ENCODE measurements around the gene DFFB.

The DFFB gene

DNA sequence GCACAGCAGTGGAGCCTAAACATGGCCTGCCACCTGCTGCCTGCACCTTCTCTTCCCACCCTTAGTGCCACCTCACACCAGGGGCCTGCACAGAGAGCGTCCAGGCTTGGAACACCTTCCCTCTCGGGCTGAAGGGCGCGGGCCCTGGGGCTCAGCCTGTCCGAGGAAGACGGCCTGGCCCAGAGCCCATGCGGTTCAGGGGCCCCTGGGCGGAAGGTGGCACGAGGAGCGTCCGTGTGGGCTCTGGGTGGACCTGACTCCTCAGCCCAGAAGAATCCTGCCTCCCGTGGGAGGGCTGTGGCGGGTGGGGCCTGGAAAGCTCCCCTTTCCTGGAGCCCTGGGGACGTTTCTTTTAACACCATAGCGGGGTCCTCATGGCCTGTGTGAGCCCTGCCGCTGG is 19.4 kb downstream of the DFFB start:
- no peak for DNase-seq

DNA sequence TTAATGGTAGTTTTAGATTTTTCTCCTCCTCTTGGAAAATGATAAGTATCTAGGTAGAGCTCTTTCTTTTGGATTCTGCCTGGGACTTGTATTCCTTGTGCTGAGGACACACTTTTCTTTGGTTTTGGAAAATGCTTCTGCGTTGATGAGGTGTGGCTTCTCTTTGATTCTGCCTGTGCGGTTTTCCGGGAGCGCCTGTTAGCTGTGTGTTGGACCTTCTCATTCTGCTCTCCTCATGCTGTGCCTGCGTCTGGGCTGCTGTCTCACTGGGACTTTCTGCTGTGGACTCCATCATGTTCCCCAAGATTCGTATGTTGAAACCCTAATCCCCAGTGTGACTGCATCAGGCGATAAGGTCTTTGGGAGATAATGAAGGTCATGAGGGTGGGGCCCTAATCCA is 21.8 kb downstream of the DFFB start:
- DNase-seq, result no peak

DNA sequence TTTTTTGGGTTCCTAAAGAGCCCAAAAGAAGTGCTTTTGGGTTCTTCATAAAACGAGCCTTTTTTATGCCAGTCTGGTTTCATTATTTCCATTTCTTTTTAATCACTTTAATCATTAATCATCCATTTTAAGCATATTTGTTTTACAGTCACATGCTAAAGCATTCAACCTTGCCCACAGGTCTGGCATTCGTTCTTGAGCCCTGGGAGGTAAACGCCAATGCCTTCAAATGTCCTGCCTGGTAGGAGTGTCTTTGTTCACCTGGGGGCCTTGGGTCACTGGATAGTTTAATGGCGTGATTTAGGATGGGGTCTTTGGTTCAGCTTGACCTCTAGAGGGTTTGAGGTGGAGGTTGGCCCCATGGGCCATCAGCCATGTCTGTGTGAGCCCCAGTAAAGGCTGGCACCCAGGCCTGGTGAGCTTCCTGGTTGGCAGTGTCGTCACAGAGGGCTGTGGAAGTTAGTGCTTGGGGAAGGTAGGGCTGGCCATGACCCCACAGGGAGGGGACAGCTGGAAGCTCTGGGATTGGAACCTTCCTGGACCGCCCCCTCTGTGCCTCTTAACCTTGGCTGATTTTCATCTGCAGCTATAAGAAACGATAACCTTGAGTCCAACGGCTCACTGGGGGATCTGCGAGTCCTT is 22.6 kb downstream of the DFFB start:
- DNase-seq, result no peak

DNA sequence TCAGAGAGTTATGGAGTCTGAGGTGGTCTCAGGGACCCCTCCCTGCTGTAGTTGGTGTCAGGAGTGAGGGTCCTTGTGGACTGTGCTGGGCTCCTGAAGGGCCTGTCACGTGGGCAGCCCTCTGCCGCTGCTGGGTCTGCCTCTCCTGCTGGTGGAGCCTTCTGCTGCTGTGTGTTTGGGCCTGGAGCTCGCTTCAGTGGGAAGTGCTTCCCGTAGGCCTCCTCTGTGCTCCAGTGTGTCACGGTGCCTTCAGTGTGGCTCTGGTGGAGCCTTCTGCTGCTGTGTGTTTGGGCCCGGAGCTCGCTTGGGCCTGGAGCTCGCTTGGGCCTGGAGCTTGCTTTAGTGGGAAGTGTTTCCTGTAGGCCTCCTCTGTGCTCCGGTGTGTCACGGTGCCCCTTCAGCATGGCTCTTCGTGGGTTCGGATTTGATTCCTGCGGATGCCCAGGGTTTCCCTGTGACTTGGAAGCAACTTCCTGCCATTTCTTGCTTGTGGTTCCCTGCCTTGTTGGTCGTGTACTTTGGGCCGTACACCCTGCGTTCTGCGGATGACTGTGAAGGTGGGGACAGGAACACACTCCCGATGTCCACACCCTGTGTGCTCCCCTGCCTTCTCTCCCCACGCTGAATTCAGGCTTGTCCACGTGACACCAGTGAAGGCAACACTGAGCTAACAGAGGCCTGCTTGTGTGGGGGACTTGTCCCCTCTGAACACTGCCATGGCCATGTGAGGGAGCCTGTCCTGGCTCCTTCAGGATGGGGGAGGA is 23.3 kb downstream of the DFFB start:
- DNase-seq, result no peak

DNA sequence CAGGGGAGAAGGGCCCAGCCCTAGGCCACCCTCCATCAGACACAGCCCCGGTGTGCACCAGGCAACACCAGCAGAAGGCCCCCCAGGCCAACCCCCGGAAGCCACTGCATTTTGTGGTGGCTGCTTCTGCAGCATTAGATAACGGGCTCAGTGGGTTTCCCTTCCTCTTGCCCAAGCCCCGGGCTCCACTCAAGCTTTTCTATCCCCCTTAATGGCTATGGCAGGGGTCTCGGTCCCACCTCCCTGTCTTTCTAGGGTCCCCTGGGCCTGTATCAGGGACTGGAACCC is 23.9 kb downstream of the DFFB start:
- no peak for DNase-seq

DNA sequence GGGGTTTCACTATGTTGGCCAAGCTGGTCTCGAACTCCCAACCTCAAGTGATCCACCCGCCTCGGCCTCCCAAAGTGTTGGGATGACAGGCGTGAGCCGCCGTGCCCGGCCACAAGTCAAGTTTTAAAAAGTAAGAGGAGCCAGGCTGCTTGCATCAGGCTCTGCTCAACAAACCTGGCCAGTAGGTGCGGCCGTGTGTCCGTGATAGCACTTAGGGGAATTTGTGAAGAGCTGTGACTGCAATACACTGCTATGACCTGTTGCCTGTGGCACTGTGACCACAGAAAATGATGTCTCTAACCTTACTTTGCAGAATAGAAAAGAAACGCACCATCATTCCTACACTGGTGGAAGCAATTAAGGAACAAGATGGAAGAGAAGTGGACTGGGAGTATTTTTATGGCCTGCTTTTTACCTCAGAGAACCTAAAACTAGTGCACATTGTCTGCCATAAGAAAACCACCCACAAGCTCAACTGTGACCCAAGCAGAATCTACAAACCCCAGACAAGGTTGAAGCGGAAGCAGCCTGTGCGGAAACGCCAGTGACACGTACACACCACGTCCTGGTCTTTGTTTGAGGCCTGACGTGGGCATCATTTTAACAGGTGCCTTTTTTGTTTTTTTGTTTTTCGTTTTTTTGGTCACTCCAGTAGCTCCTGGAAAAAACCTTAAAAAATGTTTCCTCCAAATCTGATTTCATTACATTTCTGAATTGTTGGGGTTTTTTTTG is 26.1 kb downstream of the DFFB start:
- no peak for DNase-seq

DNA sequence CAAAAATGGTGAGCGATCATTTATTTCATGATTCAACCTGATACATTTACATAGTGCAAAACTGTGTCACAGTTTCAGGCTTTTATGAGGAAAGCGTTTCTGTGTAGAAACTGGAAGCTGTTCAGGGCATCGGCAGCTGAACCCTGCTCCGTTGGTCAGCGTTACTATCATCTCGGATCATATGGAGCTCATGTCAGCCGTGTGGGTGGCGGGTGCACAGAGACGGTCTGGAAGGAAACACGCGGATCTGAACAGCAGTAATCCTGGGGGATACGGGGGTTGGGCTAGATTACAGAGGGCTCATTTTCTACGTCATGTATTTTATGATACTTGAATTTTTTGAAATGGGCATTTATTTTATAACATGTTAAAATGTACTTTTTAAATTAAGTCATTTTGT is 27.7 kb downstream of the DFFB start:
- no peak for DNase-seq

DNA sequence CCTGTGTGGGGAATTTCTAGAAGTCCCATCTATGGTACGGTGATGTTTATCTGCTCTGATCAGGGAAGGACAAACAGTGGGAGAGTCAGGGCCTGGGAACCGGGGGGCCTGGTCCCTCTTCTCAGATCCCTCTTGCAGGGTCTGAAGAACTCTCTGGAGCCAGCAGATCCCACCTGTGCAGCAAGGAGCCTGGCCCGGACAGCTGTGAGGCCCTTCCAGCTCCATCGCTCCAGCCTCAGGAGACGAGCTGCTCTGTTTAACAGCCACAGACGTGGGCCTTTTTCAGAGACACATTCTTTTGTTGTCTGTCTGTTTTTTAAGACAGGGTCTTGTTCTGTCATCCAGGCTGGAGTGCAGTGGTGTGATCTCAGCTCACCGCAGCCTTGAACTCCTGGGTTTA is 28.3 kb downstream of the DFFB start:
- DNase-seq, result no peak

DNA sequence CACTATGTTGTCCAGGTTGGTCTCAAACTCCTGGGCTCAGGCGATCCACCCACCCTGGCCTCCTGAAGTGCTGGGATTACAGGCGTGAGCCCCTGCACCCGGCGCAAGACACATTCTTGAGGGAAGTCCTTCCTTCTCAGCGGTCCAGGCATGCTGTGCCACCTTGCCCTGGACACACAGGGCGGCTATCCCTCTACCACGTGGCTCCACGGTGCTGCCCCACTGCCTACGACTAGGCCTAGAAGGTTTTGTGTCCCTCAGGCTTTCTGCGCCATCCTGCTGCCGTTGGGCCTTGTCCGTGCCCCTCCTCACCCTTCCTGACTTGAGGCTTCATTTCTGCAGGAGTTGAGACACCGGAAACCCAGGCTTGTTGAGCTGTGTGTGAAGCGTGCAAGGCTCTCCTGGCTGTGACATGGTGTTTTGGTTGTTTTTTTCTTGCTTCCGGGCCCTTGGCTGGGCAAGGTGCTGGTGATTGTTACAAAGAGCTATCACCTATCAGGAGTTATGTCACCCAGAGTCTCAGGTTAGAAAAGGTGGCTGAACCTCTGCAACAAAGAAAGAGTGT is 28.9 kb downstream of the DFFB start:
- no peak for DNase-seq

DNA sequence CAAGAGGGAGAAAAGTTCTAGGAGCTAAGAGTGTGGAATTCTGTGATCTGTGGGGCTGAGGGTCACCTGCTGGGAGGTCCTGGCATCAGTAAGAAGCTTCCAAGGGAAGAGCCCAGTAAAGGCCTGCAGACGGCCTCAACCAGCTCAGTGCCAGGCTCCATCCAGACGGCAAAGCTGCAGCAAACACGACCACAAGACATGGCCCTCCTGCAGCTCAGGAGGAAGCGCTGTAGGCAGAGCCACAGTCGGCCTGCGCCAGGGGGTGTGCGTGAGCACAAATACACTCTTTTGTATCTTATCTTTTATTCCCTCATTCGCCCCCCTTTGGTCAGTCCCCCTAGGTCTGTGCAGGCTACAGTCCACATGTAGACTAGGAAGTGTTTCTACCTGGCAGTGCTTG is 29.4 kb downstream of the DFFB start:
- DNase-seq, result no peak

DNA sequence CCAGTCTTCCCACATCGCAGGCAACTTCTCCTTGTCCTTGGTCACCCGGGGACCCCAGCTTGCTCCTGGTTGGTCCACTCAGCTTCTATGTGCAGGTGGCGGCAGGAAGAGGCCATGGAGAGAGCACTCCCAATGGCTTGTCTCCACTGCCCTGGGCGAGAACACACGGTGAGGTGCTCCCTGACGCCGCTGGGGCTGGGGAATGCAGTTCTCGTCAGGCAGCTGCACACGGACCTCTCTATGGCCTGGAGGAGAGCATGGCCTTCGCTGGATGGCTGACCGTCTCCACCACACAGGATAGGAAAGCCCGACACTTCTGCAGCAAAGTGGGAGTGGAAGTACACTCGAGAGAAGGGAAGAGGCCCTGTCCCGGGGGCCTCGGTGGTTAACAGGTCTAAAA is 31.0 kb downstream of the DFFB start:
- DNase-seq, result no peak

DNA sequence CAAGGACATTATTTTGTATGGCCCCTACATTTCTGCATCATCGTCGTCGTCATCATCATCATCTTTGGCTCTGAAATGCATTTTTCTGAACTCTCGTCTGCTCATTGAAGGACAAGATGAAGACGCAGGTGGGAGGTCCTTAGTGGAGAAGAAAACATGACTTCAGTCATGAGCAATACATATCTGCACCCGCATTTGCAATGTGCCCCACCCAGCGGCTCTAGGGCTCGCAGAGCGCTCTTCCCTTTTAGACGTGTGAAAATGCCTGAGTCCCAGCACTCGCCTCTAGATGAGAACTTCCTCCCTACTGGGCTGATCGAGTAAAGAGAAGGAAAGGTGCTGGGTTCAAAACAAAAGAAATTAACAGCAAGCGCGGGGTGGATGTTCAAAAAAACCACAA is 32.7 kb downstream of the DFFB start:
- no peak for DNase-seq

DNA sequence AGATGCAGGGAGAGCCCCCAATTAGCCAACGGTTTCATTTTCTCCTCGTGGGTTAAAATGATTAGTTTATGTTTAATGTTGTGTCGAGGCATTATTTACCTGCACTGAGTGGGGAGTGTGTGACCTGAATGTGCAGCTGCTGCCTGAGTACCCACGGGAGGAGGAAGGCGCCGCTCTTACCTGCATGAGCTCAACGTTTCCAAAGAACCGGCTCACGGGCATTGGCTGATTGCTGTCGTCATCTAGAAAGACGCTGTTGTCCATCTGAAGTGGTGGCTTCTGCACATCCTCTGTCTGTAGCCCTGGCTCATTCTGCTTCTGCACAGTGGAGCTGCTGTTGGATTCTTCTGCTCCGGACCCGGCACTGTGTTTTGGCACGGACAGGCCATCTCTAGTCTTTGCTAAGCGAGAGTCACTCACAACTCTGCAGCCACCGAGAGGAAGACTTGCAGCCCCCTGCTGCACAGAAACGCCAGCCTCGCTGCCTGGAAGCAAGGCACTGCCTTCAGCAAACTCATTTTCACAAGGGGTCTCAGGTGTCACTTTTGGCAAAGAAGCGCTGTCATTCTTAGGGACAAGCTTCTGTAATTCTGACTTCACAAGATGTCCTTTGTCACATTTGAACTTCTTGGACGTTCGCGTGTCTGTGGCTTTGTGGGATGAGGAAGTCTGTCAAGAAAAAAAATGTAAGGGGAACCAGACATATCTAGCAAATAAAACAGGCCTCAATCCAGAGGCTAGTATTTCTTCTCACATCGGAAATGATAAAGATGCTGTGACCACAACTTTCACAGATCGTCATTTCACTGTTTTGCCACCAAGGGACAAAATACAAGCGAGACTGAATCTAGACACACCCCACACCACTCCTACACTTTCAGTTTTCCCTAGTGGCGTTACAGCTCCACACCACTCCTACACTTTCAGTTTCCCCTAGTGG is 33.4 kb downstream of the DFFB start:
- no peak for DNase-seq

DNA sequence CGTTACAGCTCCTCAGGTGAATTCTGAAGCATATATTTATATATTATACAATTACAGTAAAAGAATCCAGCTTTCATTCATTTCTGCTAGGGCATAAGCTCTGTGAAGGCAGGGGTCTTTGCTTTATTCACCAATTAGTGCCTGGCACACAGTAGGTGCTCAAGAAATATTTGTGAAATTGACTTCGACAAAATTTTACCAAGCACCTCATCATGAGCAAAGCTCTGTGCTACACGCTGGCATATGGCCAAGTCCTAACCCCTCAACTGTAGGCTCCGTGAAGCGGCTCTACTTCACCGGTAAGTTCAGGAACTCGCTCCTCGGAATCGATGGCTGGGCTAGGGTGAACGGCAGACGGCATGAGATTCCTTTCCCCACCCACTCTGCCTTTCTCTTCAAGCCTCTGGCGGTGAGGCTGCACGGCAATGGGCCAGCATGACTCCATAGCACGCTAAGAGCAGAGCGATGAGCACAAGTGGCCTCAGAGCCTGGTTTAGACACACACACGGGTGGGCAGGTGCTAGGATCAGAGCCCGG is 34.1 kb downstream of the DFFB start:
- no peak for DNase-seq

DNA sequence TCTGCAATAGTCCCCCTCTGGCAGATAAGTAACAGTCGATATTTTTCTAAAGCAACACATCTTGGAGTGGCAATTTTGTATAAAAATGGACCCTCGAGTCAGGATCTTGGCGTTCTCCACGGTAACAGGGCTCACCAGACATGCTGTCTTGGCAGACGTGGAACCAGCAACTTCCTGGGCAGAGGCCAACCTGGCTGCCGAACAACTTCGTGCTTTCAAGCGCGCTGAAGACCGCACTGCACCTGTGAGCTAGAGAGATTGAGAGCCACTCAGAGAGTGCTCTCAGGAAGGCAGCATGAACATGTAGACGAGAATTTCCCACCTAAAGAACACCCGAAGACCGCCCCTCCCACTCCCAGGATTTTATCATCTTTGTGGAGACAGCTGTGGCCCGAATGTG is 35.5 kb downstream of the DFFB start:
- no peak for DNase-seq

DNA sequence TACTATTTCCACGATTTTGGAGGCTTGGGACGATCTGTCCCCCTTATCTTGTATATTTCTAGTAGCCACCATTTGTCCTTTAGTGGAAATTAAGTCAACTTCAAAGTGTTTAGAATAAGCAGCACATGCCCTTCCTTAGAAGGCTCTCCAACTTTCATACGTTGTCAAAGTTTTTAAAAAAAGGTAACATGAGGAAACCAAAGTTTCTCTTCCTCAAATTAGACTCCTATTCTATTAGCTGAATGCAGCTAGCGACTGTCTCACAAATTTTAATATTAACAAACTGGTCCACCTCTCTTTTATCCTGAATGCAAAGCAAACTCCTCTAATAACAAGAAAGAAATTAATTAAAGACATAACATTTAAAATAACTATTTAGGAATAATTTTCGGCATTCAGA is 35.9 kb downstream of the DFFB start:
- no peak for DNase-seq

DNA sequence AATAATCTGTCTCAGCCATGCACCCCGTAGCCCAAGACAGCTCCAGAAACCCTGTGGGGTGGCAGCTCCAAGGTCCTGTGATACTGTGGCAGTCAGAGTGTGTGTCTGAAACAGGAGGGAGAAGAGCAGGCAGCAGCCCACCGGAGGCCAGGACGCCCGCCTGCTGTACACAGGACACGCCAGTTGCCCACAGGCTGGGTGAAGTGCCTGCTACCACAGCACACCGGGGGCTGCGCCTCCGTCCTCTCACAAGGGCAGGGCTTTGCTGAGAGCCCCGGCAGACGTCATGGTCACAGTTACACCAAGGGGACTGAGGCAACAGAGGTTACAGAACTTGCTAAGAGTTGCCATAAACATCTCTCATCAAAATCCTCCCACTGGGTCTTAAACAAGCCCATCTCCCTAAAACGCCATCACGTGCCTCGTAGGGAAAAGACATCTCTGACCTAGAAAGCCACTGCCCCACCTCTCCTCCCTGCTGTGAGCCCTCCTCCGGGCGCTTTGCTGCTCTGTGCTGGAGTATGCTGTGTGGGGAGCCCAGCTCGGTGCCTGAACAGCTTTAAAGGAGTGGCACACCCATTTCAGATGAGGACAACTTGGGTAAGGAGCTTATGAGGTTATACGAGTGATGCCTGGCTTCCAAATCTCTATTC is 37.5 kb downstream of the DFFB start:
- no peak for DNase-seq

DNA sequence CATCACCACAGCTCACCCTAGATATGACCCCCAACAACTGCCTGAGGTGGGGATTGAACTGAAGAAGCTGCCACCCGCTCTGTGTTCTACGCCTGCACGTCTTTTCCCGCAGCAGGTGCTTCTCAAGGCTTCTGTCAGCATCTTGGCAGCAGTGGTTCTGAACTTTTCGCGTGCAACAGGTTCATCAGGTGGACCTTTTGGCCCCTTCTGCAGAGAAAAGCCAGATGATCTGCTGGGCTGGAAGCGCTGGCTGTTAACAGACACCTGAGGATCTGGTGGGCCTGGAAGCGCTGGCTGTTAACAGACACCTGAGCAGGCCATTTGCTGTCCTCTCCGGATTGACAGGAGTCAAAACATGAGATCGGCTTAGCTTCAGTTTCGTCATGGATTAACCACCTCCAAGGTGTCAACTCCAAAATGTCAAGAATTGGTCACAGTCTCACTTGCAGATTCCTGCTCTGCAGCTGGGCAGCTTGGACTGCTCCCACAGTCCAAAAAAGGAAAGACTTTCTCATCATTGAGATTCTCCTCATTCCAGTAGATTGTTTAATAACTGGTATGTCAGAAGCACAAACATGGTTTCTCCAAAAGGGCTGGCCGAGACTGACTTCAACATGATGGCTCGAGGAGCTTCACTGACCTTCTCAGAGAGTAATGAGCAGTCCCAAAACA is 38.1 kb downstream of the DFFB start:
- no peak for DNase-seq

DNA sequence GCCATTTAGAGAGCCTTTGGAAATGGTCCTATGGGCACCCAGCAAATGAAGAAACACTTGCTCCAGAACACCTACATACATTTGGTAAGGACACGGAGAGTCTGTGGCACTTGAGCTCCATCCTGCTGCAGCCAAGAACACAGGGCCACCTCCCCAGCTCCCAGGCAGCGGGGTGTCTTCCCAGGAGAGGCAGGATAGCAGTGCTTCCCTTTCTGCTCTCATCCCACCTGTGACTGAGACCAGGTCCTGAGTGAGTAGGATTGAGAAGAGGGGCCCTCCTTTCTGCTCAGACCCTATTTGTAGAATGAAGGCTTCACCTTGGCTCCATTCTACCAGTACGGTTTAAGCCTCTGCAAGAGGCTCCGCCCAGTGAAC is 38.7 kb downstream of the DFFB start:
- DNase-seq, result no peak

DNA sequence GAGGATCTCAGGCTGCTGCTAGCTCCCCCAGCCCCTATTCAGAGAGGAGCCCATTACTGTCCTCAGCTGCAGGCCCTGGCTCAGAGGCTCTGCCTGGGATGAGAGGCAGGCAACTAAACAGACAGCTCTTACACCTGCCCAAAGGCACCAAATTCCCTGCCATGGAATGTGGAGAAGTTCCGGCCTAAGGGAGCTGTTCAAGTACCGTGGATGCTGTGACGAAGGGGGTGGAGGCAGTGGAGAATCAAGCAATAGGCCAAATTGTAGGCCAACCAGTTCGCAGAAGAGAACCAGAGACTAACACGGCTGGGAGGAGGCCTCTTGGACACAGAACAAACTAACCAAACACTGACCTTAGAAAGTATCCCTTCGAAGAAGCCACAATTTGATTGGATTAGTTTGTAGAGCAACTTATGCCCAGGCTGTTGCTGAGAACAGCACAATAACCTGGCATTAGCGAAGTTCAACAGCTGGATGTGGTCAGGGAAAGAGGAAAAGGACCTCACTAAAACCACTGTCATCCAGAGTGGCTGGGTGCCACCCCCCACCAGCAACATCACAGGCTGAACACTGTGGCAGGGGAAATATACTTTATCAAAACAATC is 39.2 kb downstream of the DFFB start:
- no peak for DNase-seq

DNA sequence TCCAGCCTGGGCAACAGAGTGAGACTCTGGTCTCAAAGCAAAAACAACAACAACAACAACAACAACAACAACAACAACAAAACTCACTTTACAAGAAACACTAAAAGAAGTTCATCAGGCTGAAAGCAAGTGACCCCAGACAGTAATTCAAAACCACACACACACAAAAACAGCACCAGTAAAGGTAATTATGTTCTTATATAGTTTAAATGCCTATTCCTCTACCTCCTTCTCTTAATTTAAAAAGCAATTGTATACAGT is 41.1 kb downstream of the DFFB start:
- no peak for DNase-seq
